Keratinocyte (primary cell): ENCODE measurements around the gene PEX16. TPM values are rescaled to one million over a fixed set of nuclear protein-coding genes. Genes with fewer than 3 reads are reported as not detected.

Experiments
- DNase-seq: peaks from one replicate; pipeline ENCODE4 v3.0.0-alpha.2; 2011; ENCODE audit warnings: low read depth, missing footprints, low spot score
- FAIRE-seq: peaks from 2 replicates; lab custom pipeline; 2011; peaks lifted over from hg19 to GRCh38; lab: Jason Lieb, UNC
- H2AFZ ChIP-seq: 2 replicates; pipeline ENCODE4 v1.6.0; 2012; ENCODE audit warnings: low read length, control low read depth, inconsistent platforms; ENCODE audit not compliant: control insufficient read depth
- H3K27ac ChIP-seq: 2 replicates; pipeline ENCODE4 v1.5.1; 2011; ENCODE audit warnings: low read length; ENCODE audit not compliant: control insufficient read depth, insufficient read depth
- H3K27me3 ChIP-seq: 3 replicates; pipeline ENCODE4 v1.6.0; 2011; ENCODE audit warnings: low read length; ENCODE audit not compliant: control insufficient read depth, insufficient read depth; ENCODE audit errors: extremely low read depth
- H3K36me3 ChIP-seq, 2 experiments: 2 replicates in 1 of 2; 3 replicates in 1 of 2; pipeline ENCODE4 v1.5.1; 2011; ENCODE audit warnings: low read length in 2 of 2, mild to moderate bottlenecking in 1 of 2; ENCODE audit not compliant: control insufficient read depth in 2 of 2, insufficient read depth in 2 of 2; ENCODE audit errors: extremely low read depth in 1 of 2
- H3K4me1 ChIP-seq: 3 replicates; pipeline ENCODE4 v1.5.1; 2011; ENCODE audit warnings: low read length; ENCODE audit not compliant: control insufficient read depth, insufficient read depth; ENCODE audit errors: extremely low read depth
- H3K4me2 ChIP-seq: 3 replicates; pipeline ENCODE4 v1.6.0; 2011; ENCODE audit warnings: low read depth, low read length; ENCODE audit not compliant: control insufficient read depth, insufficient read depth; ENCODE audit errors: extremely low read depth
- H3K4me3 ChIP-seq, 3 experiments: fragments of 200-600 bp in 1 of 3; sonication (generic) in 1 of 3; 2 replicates in 2 of 3; 3 replicates in 1 of 3; pipeline ENCODE4 v1.5.1; 2011 to 2016; ENCODE audit warnings: low read length in 3 of 3, mild to moderate bottlenecking in 3 of 3, control low read depth in 2 of 3, inconsistent platforms in 1 of 3, low read depth in 1 of 3, mixed read lengths in 1 of 3, mixed run types in 1 of 3, moderate library complexity in 1 of 3; ENCODE audit not compliant: control insufficient read depth in 2 of 3, insufficient read depth in 2 of 3; ENCODE audit errors: extremely low read depth in 1 of 3
- H3K79me2 ChIP-seq: 2 replicates; pipeline ENCODE4 v1.6.0; 2012; ENCODE audit warnings: low read length; ENCODE audit not compliant: control insufficient read depth, insufficient read depth
- H3K9ac ChIP-seq: 3 replicates; pipeline ENCODE4 v1.6.0; 2011; ENCODE audit warnings: low read length; ENCODE audit not compliant: control insufficient read depth, insufficient read depth; ENCODE audit errors: extremely low read depth
- H3K9me1 ChIP-seq: 3 replicates; pipeline ENCODE4 v1.6.0; 2011; ENCODE audit warnings: low read length; ENCODE audit not compliant: control insufficient read depth, insufficient read depth; ENCODE audit errors: extremely low read depth
- H3K9me3 ChIP-seq: 2 replicates; pipeline ENCODE4 v1.5.1; 2012; ENCODE audit warnings: low read depth, low read length; ENCODE audit not compliant: control insufficient read depth
- H4K20me1 ChIP-seq: 3 replicates; pipeline ENCODE4 v1.6.0; 2011; ENCODE audit warnings: low read length; ENCODE audit not compliant: control insufficient read depth, insufficient read depth; ENCODE audit errors: extremely low read depth
- CTCF ChIP-seq, 3 experiments: IDR thresholded peaks in 1 of 3; conservative IDR thresholded peaks in 1 of 3; optimal IDR thresholded peaks in 1 of 3; 2 replicates in 2 of 3; 3 replicates in 1 of 3; pipeline versions ENCODE3 to v1.5.1; 2011; ENCODE audit warnings: low read length in 3 of 3, mild to moderate bottlenecking in 3 of 3, moderate library complexity in 2 of 3, control low read depth in 1 of 3, inconsistent platforms in 1 of 3; ENCODE audit not compliant: insufficient read depth in 2 of 3; ENCODE audit errors: extremely low read depth in 1 of 3
- EZH2 ChIP-seq: IDR thresholded peaks from one replicate; pipeline ENCODE4 v1.6.1; 2012; ENCODE audit warnings: inconsistent platforms, mild to moderate bottlenecking, low read length, moderate library complexity
- dilution Hi-C: fragments of 300-500 bp; cut with MboI; formaldehyde crosslinking; loops from one replicate; pipeline ENCODE4 v1.7.0; 2020; ENCODE audit warnings: low sequenced_read_pairs; ENCODE audit not compliant: extremely low pct_ligation_motif_present
- polyA plus RNA-seq, 5 experiments: library from polyadenylated mRNA; depleted of rRNA in 3 of 5; stranded (reverse) in 3 of 5; stranded (forward) in 1 of 5; unstranded in 1 of 5; fragments of >200 nt; gene quantifications; 1 replicate in 1 of 5; 2 replicates in 3 of 5; 3 replicates in 1 of 5; pipeline versions ENCODE4 v1.2.1 to v1.2.3, GENCODE V29; 2011 to 2012; ENCODE audit warnings: missing spikeins in 2 of 5, low read depth in 1 of 5, low replicate concordance in 1 of 5

Gene PEX16
- polyA plus RNA-seq, 1 donor (not counting 4 experiments of a cell fraction or from before 2014, with no cell fraction given): 16.7 TPM

- peaks cover 0 to 2% of the 10 kb centered on the region in 2 experiments for H3K36me3 ChIP-seq
- H3K9me1 ChIP-seq: no peaks in the 10 kb centered on the region
- H3K27ac ChIP-seq: no peak overlapping the region
- dilution Hi-C loops: no loop called here
- DNase-seq (no peak), FAIRE-seq (no peak)
- H3K4me1 ChIP-seq: no peaks in the 10 kb centered on the region
- H3K9ac ChIP-seq: no peak overlapping the region
- no peak overlapping the region for H2AFZ ChIP-seq
- H4K20me1 ChIP-seq: no peaks in the 10 kb centered on the region
- H3K4me3 ChIP-seq: no peak overlapping the region
- H3K79me2 ChIP-seq: no peaks in the 10 kb centered on the region
- no peaks in the 10 kb centered on the region for H3K9me3 ChIP-seq
- TF ChIP-seq CTCF (optimal IDR thresholded peaks at IDR 0.05 in 1 of 3, IDR thresholded peaks at IDR 0.05 in 1 of 3, conservative IDR thresholded peaks at IDR 0.05 in 1 of 3; ENCODE audit: extremely low read depth in 1 of 3, insufficient read depth in 2 of 3, low read length in 3 of 3) (no peak), EZH2 (no peak)
- H3K4me2 ChIP-seq: no peak overlapping the region
- H3K27me3 ChIP-seq: no peaks in the 10 kb centered on the region
Measured at GRCh38 chr11:45886816-45887520, 30.7 kb downstream of the PEX16 start.

- Histone ChIP-seq H3K4me3 (peak overlapping the region; percentile 28 to 55 (median 33)), H3K36me3 (peaks cover 0 to 3% of the 10 kb centered on the region in 2 experiments), H3K27ac (no peak overlapping the region), H3K4me1 (no peaks in the 10 kb centered on the region), H3K9me1 (no peaks in the 10 kb centered on the region), H3K4me2 (peak overlapping the region; percentile 54), H2AFZ (no peak overlapping the region), H3K9ac (no peak overlapping the region), H3K9me3 (no peaks in the 10 kb centered on the region), H4K20me1 (no peaks in the 10 kb centered on the region), H3K79me2 (no peaks in the 10 kb centered on the region), H3K27me3 (no peaks in the 10 kb centered on the region)
- DNase-seq: no peak
- dilution Hi-C loops: no loop called here
- TF ChIP-seq CTCF (optimal IDR thresholded peaks at IDR 0.05 in 1 of 3, IDR thresholded peaks at IDR 0.05 in 1 of 3, conservative IDR thresholded peaks at IDR 0.05 in 1 of 3; ENCODE audit: extremely low read depth in 1 of 3, insufficient read depth in 2 of 3, low read length in 3 of 3) (no peak), EZH2 (no peak)
- FAIRE-seq: no peak
Measured at GRCh38 chr11:45885921-45886721, 31.6 kb downstream of the PEX16 start.
